NCI-H2196 (cell line): ENCODE measurements around the gene PCAT7.
"Not testable (repeated sequence)": the region's sequence is repeated elsewhere in the genome, so short reads cannot be mapped to it uniquely, and the experiment has no call there.

Experiments used
- DNase-seq: peaks from one replicate; lab custom pipeline; 2025; ENCODE audit not compliant: unreplicated experiment; lab: John Stamatoyannopoulos, UW

The PCAT7 gene

DNA sequence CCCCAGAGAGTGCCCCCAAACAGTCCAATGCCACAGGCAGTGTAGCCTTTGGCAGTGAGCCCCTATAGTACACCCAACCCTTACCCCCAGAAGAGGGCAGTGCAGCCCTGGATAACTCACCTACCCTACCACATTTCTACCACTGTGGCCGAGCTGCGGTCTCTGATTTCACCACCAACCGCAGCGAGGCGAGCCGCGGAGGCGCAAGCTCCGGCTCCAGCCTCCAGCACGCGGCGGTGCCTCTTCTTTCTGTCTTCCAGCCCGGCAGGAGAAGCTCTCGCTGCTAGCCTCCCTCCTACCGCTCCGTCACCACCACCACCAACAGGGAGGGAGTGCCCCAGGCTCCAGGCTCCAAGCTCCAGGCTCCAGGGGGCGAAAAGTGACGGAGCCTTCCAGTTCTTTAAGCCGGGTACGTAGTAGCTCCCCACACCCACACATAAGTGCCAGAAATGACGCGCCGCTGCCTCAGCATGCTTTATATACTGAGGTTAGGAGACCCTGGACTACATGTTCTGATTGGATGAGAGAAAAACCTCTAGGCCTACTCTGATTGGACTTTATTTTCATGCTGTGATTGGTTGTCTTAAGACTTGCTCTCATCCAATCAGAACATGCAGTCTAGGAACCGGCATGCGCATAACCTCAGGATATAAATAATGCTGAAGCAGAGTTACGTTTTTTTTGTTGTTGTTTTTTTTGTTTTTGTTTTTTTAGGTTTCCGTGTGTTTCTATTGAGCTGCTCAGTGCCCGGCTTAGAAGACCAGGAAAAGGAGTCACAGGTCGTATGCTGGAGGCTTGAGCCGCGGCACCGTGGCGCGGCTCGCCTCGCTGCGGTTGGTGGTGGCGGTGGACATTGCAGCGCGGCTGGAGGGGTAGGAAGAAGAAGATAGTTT, at the start of gene PCAT7:
TSS of gene PCAT7 (plus strand) at position 645 of the 893 bp plus-strand sequence.
- DNase-seq = peak; percentile 62

DNA sequence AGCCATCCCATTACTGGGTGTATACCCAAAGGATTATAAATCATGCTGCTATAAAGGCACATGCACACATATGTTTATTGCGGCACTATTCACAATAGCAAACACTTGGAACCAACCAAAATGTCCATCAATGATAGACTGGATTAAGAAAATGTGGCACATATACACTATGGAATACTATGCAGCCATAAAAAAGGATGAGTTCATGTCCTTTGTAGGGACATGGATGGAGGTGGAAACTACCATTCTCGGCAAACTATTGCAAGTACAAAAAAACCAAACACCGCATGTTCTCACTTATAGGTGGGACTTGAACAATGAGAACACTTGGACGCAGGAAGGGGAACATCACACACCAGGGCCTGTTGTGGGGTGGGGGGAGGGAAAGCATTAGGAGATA, 48.5 kb upstream of the PCAT7 start:
- DNase-seq = not testable (repeated sequence)

DNA sequence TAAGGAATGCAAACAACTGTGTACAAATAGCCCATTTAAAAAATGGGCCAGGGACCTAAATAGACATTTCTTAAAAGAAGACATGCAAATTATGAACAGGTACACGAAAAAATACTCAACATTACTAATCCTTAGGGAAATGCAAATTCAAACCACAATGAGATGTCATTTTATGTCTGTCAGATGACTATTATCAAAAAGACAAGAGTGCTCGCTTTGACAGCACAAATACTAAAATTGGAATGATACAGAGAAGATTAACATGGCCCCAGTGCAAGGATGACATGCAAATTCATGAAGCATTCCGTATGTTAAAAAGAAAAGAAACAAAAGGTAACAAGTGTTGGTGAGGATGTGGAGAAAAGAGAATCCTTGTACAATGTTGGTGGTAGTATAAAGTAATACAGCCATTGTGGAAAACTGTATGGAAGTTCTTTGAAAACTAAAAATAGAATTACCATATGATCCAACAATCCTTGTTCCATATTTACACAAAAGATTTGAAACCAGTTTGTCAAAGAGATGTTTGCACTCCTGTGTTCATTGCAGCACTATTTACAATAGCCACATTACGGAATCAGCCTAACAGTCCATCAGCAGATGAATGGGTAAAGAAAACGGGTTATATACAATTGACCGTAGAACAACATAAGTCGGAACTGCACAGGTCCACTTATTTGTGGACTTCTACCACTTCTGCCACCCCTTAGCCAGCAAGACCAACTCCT, 47.2 kb upstream of the PCAT7 start:
- DNase-seq = no peak

DNA sequence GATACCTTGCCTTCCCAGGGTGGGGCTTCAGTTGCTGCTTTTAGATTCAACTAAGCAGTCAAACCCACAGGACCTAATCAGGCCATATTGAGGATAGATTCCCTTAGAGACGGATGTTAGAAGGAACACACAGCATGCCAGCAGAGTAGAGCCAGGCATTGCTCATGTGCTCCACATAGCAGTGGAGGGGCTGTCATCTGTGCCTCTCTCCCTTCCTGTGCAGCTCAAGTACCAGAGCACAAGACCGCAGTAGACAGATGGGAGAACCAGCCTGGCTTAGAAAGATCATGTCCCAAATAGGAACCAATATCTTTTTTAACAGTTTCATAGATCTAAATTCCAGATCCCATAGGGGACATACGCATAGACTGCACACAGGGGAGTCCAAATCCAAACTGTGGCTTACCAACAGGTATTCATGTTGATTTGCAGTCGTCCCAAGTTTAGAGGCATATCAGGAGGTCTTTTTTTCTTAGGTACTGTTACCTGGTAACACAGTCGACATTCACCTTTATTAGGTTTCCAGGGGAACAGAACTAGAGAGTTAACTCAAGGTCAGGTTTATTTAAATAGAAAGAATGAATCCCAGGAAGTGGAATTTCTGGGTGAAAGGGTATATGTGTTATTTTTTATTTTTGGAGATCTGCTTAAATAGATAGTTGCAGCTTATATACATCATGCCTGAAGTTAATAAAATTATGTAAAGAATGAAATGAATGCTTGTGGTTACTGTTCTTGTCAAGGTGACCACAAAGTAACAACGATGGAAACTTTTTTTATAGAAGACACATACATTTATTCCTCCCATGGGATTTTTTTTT, 43.5 kb upstream of the PCAT7 start:
- DNase-seq = no peak

DNA sequence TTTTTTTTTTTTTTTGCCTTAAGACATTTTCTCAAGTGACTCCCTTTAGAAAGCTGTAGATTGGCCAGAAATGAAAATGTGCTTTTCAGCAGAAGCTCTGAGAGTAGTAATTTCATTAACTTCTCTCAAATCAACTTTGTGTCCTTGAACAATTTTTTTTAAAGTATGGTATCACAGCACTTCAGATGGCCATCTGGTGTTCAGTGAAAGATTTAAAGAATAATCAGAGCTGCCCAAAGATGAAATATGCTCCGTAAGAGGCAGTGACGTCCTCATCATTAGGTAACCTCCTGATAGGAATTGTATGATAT, 43.0 kb upstream of the PCAT7 start:
- no peak for DNase-seq

DNA sequence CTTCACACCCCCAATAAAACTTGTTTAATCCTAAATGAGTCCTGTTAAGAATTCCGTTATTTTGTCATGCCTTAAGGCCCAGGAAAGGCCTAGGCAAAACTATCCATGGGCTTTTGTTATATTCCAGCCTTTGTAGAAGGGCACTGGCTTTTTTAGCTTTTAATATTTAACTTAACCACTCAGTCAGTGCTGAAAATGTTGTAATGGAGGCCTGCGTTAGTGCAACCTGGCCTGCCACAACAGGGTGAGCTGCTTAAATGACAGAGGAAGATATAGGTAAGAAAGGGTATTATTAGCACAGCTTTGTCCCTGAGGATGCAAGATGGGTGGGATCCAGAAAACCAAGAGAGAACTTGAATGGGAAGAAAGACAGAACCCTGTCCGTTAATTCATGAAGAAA, 40.2 kb upstream of the PCAT7 start:
- DNase-seq = no peak

DNA sequence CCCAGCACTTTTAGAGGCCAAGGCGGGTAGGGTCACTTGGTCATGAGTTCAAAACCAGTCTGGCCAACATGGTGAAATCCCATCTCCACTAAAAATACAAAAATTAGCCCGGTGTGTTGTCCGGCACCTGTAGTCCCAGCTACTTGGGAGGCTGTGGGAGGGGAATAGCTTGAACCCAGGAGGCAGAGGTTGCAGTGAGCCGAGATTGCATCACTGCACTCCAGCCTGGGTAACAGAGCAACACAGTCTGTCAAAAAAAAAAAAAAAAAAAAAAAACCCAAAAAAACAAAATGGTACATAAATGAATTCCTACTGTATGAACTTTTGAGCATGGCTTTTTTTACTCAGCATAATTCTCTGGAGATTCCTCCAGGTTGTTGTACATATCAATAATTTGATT, 37.6 kb upstream of the PCAT7 start:
- DNase-seq = no peak

DNA sequence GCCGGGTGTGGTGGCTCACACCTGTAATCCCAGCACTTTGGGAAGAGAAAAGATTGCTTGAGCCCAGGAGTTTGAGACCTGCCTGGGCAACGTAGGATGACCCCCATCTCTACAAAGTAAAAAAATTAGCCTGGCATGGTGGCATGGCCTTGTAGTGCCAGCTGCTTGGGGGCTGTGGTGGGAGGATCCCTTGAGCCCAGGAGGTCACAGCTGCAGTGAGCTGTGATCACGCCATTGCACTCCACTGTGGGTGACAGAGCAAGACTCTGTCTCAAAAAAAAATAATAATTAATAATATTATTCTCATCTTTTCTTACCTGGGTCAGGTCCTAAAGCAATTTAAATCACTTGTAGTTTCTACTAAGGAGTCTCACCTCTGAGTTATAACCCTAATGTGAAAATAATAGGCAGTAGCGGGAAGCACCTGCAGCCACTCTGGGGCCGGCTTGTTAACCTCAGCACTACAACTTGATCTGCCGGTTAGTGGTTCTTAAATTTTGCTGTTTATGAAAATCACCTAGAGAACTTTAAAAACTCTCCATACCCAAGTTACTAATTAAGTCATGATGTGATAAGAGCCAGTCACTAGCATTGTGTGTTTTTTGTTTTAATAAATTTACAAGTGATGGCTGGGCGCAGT, 29.4 kb upstream of the PCAT7 start:
- no peak for DNase-seq

DNA sequence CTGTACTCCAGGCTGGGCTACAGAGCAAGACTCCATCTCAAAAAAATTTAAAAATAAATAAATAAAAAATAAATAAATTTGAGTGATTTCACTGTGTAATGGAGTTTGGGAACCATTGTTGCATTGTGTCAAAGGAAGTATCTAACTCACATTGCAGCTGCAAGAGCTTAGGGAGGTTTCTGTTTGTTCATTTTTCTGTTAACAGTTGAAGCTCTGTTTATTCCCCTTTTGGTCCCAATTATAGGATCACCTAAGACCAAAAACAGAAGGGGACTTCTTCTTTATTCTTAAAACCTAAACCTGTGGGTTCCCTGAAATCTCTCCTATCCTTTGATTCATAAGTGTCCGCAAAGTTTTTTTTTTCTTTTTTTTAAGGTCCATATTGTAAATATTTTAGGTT, 28.6 kb upstream of the PCAT7 start:
- DNase-seq = no peak

DNA sequence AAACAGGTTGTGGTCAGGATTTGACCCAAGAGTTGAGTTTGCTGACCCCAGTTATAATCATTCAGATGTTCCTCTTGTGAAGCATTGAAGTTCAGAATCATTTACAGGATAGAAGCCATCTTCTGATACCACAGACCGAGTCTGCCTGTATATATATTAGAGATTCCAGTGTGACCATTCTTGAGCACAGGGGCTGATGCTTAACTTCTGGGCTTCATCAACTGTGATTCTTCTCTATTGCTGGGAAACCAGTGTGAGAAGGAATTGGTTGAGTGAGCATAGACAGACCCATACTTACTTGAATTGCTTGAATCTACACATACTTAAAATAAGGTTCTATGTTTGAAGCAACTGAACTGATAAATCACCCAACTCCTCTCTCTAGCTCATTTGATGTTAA, 27.9 kb upstream of the PCAT7 start:
- no peak for DNase-seq

DNA sequence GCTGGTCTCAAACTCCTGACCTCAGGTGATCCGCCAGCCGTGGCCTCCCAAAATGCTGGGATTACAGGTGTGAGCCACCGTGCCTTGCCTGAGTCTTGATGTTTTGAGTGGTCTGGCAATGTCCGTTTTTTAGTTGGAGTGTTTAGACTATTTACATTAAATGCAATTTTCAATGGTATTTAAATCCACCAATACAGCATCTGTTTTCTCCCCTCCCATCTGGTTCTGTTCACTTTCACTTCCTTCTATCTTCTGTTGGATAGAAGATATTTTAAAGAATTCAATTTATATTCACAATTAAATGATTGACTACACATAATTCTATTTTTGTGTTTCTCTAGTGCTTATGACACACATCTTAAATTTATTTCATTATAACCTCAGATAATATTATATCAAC, 26.0 kb upstream of the PCAT7 start:
- DNase-seq = no peak

DNA sequence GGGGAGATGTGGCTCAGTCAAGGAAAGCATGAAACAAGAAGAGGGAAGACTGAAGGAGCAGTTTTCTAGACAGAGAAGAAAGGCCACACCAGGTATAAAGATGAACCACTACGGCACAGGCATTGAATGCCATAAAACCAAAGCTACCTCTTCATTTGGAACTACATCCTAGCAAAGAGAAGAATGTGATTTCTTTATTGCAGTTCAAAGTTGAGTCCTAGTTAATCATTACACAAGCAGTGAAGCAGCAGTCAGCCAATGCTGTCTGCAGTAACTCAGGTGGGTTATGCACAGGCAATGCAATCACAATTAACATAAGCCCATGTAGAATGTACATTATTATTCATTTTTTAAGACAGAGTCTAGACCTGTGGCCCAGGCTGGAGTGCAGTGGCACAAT, 21.7 kb upstream of the PCAT7 start:
- no peak for DNase-seq

DNA sequence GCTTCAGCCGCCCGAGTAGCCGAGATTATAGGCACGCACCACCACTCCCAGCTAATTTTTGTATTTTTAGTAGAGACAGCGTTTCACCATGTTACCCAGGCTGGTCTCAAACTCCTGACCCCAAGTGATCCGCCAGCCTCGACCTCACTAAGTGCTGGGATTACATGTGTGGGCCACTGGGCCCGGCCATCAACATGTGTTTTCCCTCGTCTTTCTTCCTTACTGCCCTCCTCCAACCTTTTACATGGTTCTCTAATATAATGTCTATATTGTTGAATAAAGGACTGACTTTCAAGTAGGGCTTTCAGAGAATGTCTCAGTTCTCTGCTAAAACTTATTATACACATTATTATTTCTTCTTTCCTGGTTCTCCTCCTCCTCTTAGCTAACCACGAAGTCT, 21.3 kb upstream of the PCAT7 start:
- no peak for DNase-seq

DNA sequence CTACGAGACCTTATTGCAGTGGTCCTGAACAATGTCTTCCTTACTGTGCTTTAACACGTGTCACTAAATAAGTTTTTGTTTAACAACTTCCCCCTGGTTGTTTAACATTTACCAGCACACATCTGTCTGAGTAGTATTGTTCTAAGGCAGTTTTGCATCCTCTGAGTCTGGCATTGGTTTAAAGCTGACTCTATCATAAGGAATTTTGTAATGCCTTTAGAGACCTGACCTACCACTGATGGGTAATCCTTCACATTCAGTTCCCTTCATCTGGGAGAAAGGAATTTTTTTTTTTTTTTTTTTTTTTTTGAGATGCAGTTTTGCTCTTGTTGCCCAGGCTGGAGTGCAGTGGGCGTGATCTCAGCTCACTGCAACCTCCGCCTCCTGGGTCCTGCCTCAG, 20.0 kb upstream of the PCAT7 start:
- DNase-seq = no peak

DNA sequence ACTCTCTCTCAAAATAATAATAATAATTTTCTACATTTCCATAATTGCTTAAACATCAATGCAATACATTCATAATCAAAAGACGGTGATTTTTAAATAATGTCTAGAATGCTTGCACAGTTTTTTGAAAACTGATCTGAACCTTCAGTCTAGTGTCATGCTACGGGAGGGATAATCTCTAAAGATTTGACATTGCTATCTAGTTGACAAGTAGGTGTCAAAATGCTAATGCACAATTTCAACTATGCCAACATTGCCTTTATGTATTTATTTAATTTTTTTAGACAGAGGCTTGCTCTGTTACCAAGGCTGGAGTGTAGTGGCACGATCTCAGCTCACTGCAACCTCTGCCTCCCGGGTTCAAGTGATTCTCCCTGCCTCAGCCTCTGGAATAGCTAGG, 16.0 kb upstream of the PCAT7 start:
- no peak for DNase-seq

DNA sequence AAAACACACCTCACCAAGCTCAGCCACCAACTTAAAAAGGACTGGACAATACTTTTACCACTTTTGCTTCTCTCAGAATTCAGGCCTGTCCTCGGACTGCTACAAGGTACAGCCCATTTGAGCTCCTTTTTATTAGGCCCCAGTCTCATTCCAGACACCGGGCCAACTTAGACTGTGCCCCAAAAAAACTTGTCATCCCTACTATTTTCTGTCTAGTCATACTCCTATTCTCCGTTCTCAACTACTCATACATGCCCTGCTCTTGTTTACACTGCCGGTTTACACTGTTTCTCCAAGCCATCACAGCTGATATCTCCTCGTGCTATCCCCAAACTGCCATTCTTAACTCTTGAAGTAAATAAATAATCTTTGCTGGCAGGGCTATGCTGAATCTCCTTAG, 10.5 kb upstream of the PCAT7 start:
- not testable (repeated sequence) for DNase-seq

DNA sequence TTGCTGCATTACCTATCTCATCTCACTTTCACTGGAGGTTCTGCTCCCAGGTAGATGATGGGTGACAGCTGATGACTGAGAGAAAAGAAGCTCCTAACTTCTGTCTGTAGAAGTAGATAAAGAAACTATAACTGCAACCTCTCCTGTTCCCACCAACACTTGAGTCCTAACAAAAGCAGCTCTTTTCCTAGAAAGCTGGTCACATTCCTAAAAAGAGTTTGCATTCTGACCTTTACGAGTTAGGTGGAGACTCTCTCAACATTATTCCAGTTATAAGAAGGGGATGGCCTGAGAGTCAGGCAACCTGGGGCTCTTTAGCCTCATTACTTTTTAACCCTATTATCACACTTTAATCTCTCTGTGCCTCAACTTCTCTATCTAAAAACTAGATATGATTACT, 8.9 kb upstream of the PCAT7 start:
- DNase-seq = no peak

DNA sequence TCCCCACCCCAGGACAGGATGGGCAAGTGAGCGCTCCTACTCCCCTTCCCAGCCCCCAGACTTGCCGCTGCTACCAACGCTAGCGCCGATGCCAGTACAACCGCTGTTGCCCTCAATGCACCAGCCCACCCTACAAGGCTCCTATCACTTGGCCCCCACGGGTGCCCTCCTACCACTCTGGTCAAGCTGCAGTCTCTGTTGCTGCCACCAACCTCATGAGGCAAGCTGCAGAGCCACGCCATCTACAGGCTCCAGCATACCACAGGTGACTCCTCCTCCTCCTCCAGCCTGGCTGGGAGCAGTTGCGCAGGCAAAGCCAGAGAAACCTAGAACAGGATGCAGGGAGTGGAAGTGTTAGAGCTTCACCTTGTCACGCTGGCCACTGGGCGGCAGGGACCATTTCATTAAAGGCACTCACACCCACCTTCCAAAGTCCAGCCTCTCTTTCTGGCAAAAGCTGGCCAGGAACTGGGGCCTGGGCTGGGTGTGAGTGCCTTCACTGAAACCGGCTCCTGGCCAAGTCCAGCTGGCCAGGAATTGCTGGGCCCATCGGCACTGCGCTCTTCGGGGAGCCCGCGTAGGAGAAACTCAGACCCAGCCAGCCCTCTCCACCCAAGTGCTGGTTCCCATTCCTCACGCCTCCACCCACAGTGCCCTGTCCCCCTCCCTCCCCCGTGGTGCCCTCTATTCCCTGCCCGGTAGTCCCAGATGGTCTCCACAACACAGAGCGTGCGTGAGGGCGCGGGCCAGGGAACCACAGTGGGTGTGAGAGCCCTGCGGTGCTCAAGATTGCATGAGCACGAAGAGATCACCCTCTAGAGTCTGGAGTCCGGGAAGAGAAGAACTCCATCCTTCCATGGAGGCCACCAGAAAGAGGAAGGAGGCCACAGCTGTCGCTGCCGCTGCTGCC, 1.6 kb upstream of the PCAT7 start:
- peak; percentile 11 for DNase-seq

DNA sequence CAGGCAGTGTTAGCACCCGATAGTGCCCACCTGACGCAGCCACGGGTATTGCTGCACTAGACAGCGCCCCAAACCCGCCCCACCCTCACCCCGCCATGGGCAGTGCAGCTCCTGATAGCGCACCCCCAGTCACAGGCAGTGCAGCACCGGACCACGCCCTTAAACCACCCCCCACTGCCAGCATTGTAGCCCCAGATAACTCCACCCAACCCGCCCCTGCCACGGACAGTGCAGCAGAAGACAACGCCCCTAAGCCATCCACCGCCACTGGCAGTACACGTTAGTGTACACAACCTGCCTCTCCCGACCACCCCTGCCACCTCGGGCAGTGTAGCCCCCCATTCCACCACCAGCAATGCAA, 825 bp upstream of the PCAT7 start:
- DNase-seq = no peak

DNA sequence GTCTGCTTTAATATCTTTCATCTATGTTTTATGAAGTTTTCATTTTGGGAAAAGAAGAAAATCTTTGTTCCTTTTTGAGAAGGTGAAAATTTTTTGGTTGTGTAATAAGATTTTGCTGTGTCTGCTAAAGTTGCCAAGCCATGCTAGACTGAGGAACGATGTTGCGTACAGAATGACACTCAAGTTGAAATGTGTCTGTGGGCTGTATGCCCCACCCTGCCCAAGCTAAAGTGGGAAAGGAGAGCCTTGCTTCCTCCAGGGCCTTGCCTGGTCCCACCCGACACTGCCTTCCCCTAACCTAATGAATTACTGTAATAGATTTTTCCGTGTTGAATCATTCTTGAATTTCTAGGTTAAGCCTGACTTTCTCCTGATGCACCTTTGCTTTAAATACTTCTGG, 2.5 kb downstream of the PCAT7 start:
- no peak for DNase-seq
